ENCODE results near the gene NRN1L.

The NRN1L gene

GRCh38 chr16:67845291-67846062 lies 39.2 kb upstream of the NRN1L start:
- Histone ChIP-seq H2AFZ (ENCODE audit: low read depth) (peak overlapping the region; percentile 51; the same call in 1 of the 2 replicates), H3K4me3 (IDR thresholded peaks at IDR 0.05; ENCODE audit: insufficient read depth, low read depth, low read length) (no peak overlapping the region), H3K9ac (peak overlapping the region; percentile 77; the same call in 1 of the 2 replicates), H4K20me1 (ENCODE audit: insufficient read depth) (no peaks in the 10 kb centered on the region), H3K4me1 (ENCODE audit: low read depth, poor library complexity, severe bottlenecking) (peaks cover 37% of the 10 kb centered on the region), H3K36me3 (ENCODE audit: insufficient read depth) (no peaks in the 10 kb centered on the region), H3K27ac (peak overlapping the region; percentile 58), H3K27me3 (ENCODE audit: insufficient read depth, low read depth) (no peaks in the 10 kb centered on the region), H3K4me2 (peak overlapping the region; percentile 88), H3K79me2 (ENCODE audit: insufficient read depth, low read depth) (peaks cover 65% of the 10 kb centered on the region)
- TF ChIP-seq, protein P1, sequence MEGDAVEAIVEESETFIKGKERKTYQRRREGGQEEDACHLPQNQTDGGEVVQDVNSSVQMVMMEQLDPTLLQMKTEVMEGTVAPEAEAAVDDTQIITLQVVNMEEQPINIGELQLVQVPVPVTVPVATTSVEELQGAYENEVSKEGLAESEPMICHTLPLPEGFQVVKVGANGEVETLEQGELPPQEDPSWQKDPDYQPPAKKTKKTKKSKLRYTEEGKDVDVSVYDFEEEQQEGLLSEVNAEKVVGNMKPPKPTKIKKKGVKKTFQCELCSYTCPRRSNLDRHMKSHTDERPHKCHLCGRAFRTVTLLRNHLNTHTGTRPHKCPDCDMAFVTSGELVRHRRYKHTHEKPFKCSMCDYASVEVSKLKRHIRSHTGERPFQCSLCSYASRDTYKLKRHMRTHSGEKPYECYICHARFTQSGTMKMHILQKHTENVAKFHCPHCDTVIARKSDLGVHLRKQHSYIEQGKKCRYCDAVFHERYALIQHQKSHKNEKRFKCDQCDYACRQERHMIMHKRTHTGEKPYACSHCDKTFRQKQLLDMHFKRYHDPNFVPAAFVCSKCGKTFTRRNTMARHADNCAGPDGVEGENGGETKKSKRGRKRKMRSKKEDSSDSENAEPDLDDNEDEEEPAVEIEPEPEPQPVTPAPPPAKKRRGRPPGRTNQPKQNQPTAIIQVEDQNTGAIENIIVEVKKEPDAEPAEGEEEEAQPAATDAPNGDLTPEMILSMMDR (conservative IDR thresholded peaks at IDR 0.05; ENCODE audit: low read depth, low read length) = no peak

DNA sequence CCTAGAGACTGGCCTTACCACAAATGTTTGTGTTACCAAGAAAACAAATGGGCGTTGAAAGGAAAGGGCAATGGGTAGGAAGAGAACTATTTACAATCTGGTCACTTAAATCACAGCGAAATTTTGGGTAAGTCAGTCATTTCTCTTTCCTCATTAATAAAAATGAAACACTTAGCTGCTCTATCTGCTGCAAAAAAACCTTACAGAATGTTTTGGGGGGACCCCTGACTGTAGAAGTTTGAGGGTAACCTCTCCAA lies 38.7 kb upstream of the NRN1L start:
- Histone ChIP-seq H3K4me3 (IDR thresholded peaks at IDR 0.05; ENCODE audit: insufficient read depth, low read depth, low read length) (no peak overlapping the region), H2AFZ (ENCODE audit: low read depth) (peak overlapping the region; percentile 51), H3K27me3 (ENCODE audit: insufficient read depth, low read depth) (no peaks in the 10 kb centered on the region), H3K79me2 (ENCODE audit: insufficient read depth, low read depth) (peaks cover 70% of the 10 kb centered on the region), H3K4me1 (ENCODE audit: low read depth, poor library complexity, severe bottlenecking) (peaks cover 37% of the 10 kb centered on the region), H3K9ac (peak overlapping the region; percentile 77; the same call in 1 of the 2 replicates), H4K20me1 (ENCODE audit: insufficient read depth) (no peaks in the 10 kb centered on the region), H3K36me3 (ENCODE audit: insufficient read depth) (no peaks in the 10 kb centered on the region), H3K27ac (peak overlapping the region; percentile 58), H3K4me2 (peak overlapping the region; percentile 88)
- TF ChIP-seq, protein P1 (conservative IDR thresholded peaks at IDR 0.05; ENCODE audit: low read depth, low read length) = no peak

DNA sequence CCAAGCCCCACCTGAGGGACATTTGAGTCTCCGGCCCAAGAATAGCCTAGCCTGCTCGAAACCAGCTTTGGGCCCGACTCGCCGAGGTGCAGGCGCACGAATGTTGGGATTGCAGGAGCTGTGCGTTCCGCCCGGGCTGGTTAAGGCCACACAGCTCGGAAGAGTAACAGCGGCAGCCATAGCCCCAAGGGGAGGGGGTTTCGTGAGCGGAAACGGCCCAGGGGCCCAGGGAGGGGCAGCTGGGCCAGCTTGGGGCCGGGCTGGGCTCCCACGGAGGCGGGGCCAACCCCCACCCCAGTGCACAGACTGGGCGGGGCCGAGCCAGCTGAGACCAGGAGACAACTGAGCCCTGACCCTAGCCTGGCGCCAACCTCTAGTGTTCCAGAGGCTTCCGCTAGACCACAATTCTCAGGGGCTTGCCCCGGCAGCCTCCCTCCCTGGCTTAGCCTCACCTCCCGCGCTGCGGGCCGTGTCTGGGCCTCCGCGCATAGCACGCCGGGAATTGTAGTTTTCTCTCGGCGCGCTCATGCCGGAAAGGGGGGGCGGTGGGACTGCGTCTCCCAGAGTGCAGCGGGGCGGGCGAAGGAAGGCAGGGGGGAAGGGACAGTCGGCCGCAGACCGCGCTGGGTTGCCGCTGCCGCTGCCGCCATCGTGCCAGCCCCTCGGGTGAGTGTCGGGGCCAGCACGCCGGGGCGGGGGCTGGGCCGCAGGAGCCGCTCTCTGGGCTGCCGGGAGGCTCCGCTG lies 38.2 kb upstream of the NRN1L start, which contains the start of gene NUTF2:
Gene NUTF2 (plus strand): TSS at position 614 of the 744 bp plus-strand sequence. CDS start 18,198 bp downstream, outside the sequence.
- Histone ChIP-seq H3K79me2 (ENCODE audit: insufficient read depth, low read depth) (peaks cover 75% of the 10 kb centered on the region), H4K20me1 (ENCODE audit: insufficient read depth) (no peaks in the 10 kb centered on the region), H3K4me1 (ENCODE audit: low read depth, poor library complexity, severe bottlenecking) (peaks cover 33% of the 10 kb centered on the region), H3K27ac (peak within 1 kb of the TSS; percentile 58), H2AFZ (ENCODE audit: low read depth) (peak within 1 kb of the TSS; percentile 55), H3K36me3 (ENCODE audit: insufficient read depth) (no peaks in the 10 kb centered on the region), H3K4me3 (IDR thresholded peaks at IDR 0.05; ENCODE audit: insufficient read depth, low read depth, low read length) (no peak within 1 kb of the TSS), H3K27me3 (ENCODE audit: insufficient read depth, low read depth) (no peaks in the 10 kb centered on the region), H3K9ac (peak within 1 kb of the TSS; percentile 77), H3K4me2 (peak within 1 kb of the TSS; percentile 88)
- TF ChIP-seq, protein P1 (conservative IDR thresholded peaks at IDR 0.05; ENCODE audit: low read depth, low read length) = no peak

DNA sequence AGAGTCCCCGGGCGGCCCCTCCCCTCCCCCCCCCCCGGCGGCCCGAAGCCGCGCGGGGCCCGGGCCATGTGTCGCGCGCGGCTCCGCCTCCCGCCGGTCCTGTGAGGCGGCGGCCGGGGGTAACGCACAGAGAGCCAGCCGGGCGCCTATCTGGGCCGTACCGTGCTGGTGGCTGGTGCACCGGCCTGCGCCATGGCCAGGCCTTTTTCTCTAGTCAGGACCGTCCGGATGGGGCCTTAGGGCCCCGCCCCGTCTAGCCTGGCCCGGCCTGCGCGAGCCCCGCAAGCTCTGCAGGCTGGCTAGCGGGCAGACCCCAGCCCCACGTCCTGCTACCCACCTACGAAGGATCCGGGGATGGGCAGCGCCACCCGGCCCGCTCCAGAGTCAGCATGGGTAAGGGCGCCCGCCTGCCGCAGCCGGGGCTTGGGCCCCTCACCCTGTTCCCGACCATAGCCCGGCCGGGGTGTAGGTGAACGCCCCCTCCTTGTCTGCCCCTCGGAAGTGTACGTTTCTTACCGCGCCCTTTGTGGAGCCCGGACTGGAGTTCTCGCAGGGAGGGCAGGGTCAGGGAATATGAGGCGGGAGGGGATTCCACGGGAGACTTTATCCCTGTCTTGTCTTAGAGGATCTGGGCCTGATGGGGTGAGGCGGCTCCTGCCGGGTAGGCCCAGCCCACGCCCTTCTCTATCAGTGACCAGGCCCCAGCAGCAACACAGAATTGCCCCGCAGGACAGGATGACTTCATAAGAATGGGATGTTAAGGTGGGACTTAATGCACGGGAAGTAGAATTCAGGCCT lies 37.4 kb upstream of the NRN1L start, which contains the start of gene CENPT:
Gene CENPT (minus strand): TSS at position 630 of the 798 bp plus-strand sequence. CDS start 13,834 bp downstream, outside the sequence.
- peaks cover 82% of the 10 kb centered on the region for H3K79me2 ChIP-seq (ENCODE audit: insufficient read depth, low read depth)
- H2AFZ ChIP-seq (ENCODE audit: low read depth) = peak within 1 kb of the TSS; percentile 55
- no peaks in the 10 kb centered on the region for H3K27me3 ChIP-seq (ENCODE audit: insufficient read depth, low read depth)
- peak within 1 kb of the TSS; percentile 77 for H3K9ac ChIP-seq
- H3K36me3 ChIP-seq (ENCODE audit: insufficient read depth) = no peaks in the 10 kb centered on the region
- peak within 1 kb of the TSS; percentile 88 for H3K4me2 ChIP-seq
- H4K20me1 ChIP-seq (ENCODE audit: insufficient read depth) = no peaks in the 10 kb centered on the region
- TF ChIP-seq, protein P1 (conservative IDR thresholded peaks at IDR 0.05; ENCODE audit: low read depth, low read length) = no peak
- H3K4me3 ChIP-seq (IDR thresholded peaks at IDR 0.05; ENCODE audit: insufficient read depth, low read depth, low read length) = no peak within 1 kb of the TSS
- peaks cover 33% of the 10 kb centered on the region for H3K4me1 ChIP-seq (ENCODE audit: low read depth, poor library complexity, severe bottlenecking)
- H3K27ac ChIP-seq = peak within 1 kb of the TSS; percentile 58
